WTC11 (cell line): ENCODE results near the gene RPL38. TPM values are rescaled to one million over a fixed set of nuclear protein-coding genes. Genes with fewer than 3 reads are reported as not detected.
A peak's percentile ranks its signal among the peaks of the same experiment; 100 is the strongest.

Source experiments
- ATAC-seq: fragments of 200-7000 bp; cut with Tn5 transposase; 2 replicates; pipeline ENCODE4 v1.10.0; 2021; ENCODE audit warnings: mild to moderate bottlenecking, moderate library complexity
- CTCF ChIA-PET: fragments of 300-600 bp; sonication (Branson Sonifier 250); formaldehyde crosslinking; loops from one replicate; lab custom pipeline; 2021; ENCODE audit warnings: antibody characterized with exemption; lab: Charles Lee
- POLR2A ChIA-PET: fragments of 350-600 bp; sonication (Branson Sonifier 250); formaldehyde crosslinking; loops from one replicate; lab custom pipeline; 2021; ENCODE audit warnings: antibody characterized with exemption; lab: Charles Lee
- DNase-seq: peaks from one replicate; pipeline ENCODE4 v3.0.0; 2021; ENCODE audit warnings: low spot score
- H3K27ac Mint-ChIP-seq: 2 replicates; pipeline ENCODE4 v1.8.0; 2021; ENCODE audit warnings: mixed read lengths
- H3K27me3 Mint-ChIP-seq: 2 replicates; pipeline ENCODE4 v1.8.0; 2021; ENCODE audit warnings: low read depth, mild to moderate bottlenecking, moderate library complexity, mixed read lengths
- H3K36me3 Mint-ChIP-seq: 2 replicates; pipeline ENCODE4 v1.8.0; 2021; ENCODE audit warnings: mixed read lengths
- H3K4me1 Mint-ChIP-seq: 2 replicates; pipeline ENCODE4 v1.8.0; 2022; ENCODE audit warnings: mixed read lengths
- H3K4me3 Mint-ChIP-seq: 2 replicates; pipeline ENCODE4 v1.8.0; 2021; ENCODE audit warnings: mild to moderate bottlenecking, moderate library complexity, mixed read lengths
- H3K9me3 Mint-ChIP-seq: 2 replicates; pipeline ENCODE4 v1.8.0; 2021; ENCODE audit warnings: mixed read lengths
- ATF1 ChIP-seq: sonication (generic); formaldehyde crosslinking; IDR thresholded peaks from 2 replicates; pipeline ENCODE4 v1.8.1; 2023; ENCODE audit warnings: mild to moderate bottlenecking, moderate library complexity, missing genetic modification reagents
- ATF2 ChIP-seq: sonication (generic); formaldehyde crosslinking; IDR thresholded peaks from 2 replicates; pipeline ENCODE4 v1.8.1; 2022; ENCODE audit warnings: low read depth, missing genetic modification reagents, borderline replicate concordance
- CREM ChIP-seq: sonication (generic); formaldehyde crosslinking; IDR thresholded peaks from 2 replicates; pipeline ENCODE4 v1.8.1; 2022; ENCODE audit warnings: mild to moderate bottlenecking, missing genetic modification reagents, moderate library complexity
- EMX1 ChIP-seq: fragments of 250-450 bp; sonication (Bioruptor Pico); IDR thresholded peaks from 2 replicates; pipeline ENCODE4 v1.8.0; 2021; ENCODE audit warnings: mild to moderate bottlenecking
- ERG ChIP-seq: fragments of 250-450 bp; sonication (Bioruptor Pico); IDR thresholded peaks from 2 replicates; pipeline ENCODE4 v1.8.0; 2021; ENCODE audit warnings: mild to moderate bottlenecking
- ETV6 ChIP-seq: sonication (generic); formaldehyde crosslinking; IDR thresholded peaks from 2 replicates; pipeline ENCODE4 v1.8.1; 2022; ENCODE audit warnings: mild to moderate bottlenecking, missing genetic modification reagents
- FOXP4 ChIP-seq: sonication (generic); formaldehyde crosslinking; IDR thresholded peaks from 2 replicates; pipeline ENCODE4 v1.8.0; 2022; ENCODE audit warnings: mild to moderate bottlenecking, missing genetic modification reagents
- GRHL2 ChIP-seq: fragments of 250-450 bp; sonication (Bioruptor Pico); IDR thresholded peaks from 2 replicates; pipeline ENCODE4 v1.8.0; 2022; ENCODE audit warnings: mild to moderate bottlenecking, moderate library complexity; ENCODE audit not compliant: insufficient replicate concordance, severe bottlenecking
- GTF2I ChIP-seq: fragments of 250-450 bp; sonication (Bioruptor Pico); conservative IDR thresholded peaks from 2 replicates; pipeline ENCODE4 v1.4.0; 2021; ENCODE audit warnings: mild to moderate bottlenecking
- MAX ChIP-seq: sonication (generic); formaldehyde crosslinking; IDR thresholded peaks from 2 replicates; pipeline ENCODE4 v1.8.0; 2022; ENCODE audit warnings: mild to moderate bottlenecking, missing genetic modification reagents
- MLX ChIP-seq: sonication (generic); formaldehyde crosslinking; IDR thresholded peaks from 2 replicates; pipeline ENCODE4 v1.8.1; 2023; ENCODE audit warnings: mild to moderate bottlenecking, missing genetic modification reagents, moderate library complexity
- PRRX2 ChIP-seq: fragments of 250-450 bp; sonication (Bioruptor Pico); IDR thresholded peaks from 2 replicates; pipeline ENCODE4 v1.8.0; 2021; ENCODE audit warnings: mild to moderate bottlenecking
- RELA ChIP-seq: sonication (generic); formaldehyde crosslinking; IDR thresholded peaks from 2 replicates; pipeline ENCODE4 v1.8.1; 2022; ENCODE audit warnings: missing genetic modification reagents, mild to moderate bottlenecking, borderline replicate concordance
- SP1 ChIP-seq: sonication (generic); formaldehyde crosslinking; conservative IDR thresholded peaks from 2 replicates; pipeline ENCODE4 v1.8.1; 2022; ENCODE audit warnings: missing genetic modification reagents
- TEAD1 ChIP-seq: sonication (generic); formaldehyde crosslinking; IDR thresholded peaks from 2 replicates; pipeline ENCODE4 v1.8.0; 2022; ENCODE audit warnings: mild to moderate bottlenecking, missing genetic modification reagents
- USF2 ChIP-seq: sonication (generic); formaldehyde crosslinking; IDR thresholded peaks from 2 replicates; pipeline ENCODE4 v1.8.1; 2023; ENCODE audit warnings: mild to moderate bottlenecking, missing genetic modification reagents, moderate library complexity
- ZNF121 ChIP-seq: sonication (generic); formaldehyde crosslinking; IDR thresholded peaks from 2 replicates; pipeline ENCODE4 v1.8.0; 2023; ENCODE audit warnings: missing genetic modification reagents
- ZNF263 ChIP-seq: sonication (generic); formaldehyde crosslinking; IDR thresholded peaks from 2 replicates; pipeline ENCODE4 v1.8.1; 2022; ENCODE audit warnings: low read depth, mild to moderate bottlenecking, moderate library complexity, missing genetic modification reagents
- ZNF396 ChIP-seq: fragments of 250-450 bp; sonication (Bioruptor Pico); IDR thresholded peaks from 2 replicates; pipeline ENCODE4 v1.8.0; 2021; ENCODE audit warnings: mild to moderate bottlenecking, moderate library complexity, borderline replicate concordance
- ZNF423 ChIP-seq: fragments of 250-450 bp; sonication (Bioruptor Pico); IDR thresholded peaks from 2 replicates; pipeline ENCODE4 v2.1.2; 2022; ENCODE audit warnings: mild to moderate bottlenecking, moderate library complexity
- ZNF512 ChIP-seq: sonication (generic); formaldehyde crosslinking; IDR thresholded peaks from 2 replicates; pipeline ENCODE4 v1.8.1; 2022; ENCODE audit warnings: missing genetic modification reagents, borderline replicate concordance
- total RNA-seq: library from RNA; stranded (reverse); gene quantifications from 3 replicates; pipeline ENCODE4 v1.2.3, GENCODE V29; 2021

The RPL38 gene
- total RNA-seq, 1 experiment from 2014 or later = 1,170 TPM

- no peak for TF ChIP-seq ATF2 (CRISPR knock-in tag)
- TF ChIP-seq GRHL2 (CRISPR knock-in tag) = no peak
- TF ChIP-seq ATF1 (CRISPR knock-in tag) = no peak
These were observed 41.1 kb downstream of the RPL38 start (continued) for GRCh38 chr17:74244548-74244947.

- peak overlapping the region; percentile 40; the same call in 1 of the 2 replicates for H3K4me3 Mint-ChIP-seq
- H3K9me3 Mint-ChIP-seq = peaks cover 8% of the 10 kb centered on the region
- DNase-seq (peak; percentile 69), ATAC-seq (peak; percentile 77)
- H3K4me1 Mint-ChIP-seq = peaks cover 19% of the 10 kb centered on the region
- ChIA-PET POLR2A (interaction anchor here (0.9 to 1.7 kb wide), 2 partner anchors 11 to 32 kb away, joined by 5 to 6 read pairs; partner anchors contain the start of gene TTYH2), CTCF (interaction anchor here (0.7 to 3.3 kb wide), 19 partner anchors 8 to 617 kb away, joined by 3 to 24 read pairs (median 6); partner anchors contain the start of genes DNAI2 and TTYH2)
- TF ChIP-seq RELA (CRISPR knock-in tag) = no peak
- TF ChIP-seq ETV6 (CRISPR knock-in tag) = peak; percentile 84
- peak; percentile 33; the same call in 1 of the 2 replicates for TF ChIP-seq FOXP4 (CRISPR knock-in tag)
- TF ChIP-seq EMX1 = 0 out of 2 replicates have a peak, but pooled peaks have one; percentile 24
- TF ChIP-seq ZNF423 (CRISPR knock-in tag) = peak; percentile 100
- TF ChIP-seq ZNF121 = 0 out of 2 replicates have a peak, but pooled peaks have one; percentile 12
- TF ChIP-seq ERG (CRISPR knock-in tag) = 0 out of 2 replicates have a peak, but pooled peaks have one; percentile 47
- TF ChIP-seq ZNF396 = no peak
- TF ChIP-seq ZNF512 (CRISPR knock-in tag) = no peak
- TF ChIP-seq USF2 (CRISPR knock-in tag) = no peak
- TF ChIP-seq SP1 (CRISPR knock-in tag) = peak; percentile 68; the same call in 1 of the 2 replicates
- TF ChIP-seq MAX = peak; percentile 59
- 0 out of 2 replicates have a peak, but pooled peaks have one; percentile 22 for TF ChIP-seq ZNF263 (CRISPR knock-in tag)
- peak; percentile 94; the same call in 1 of the 2 replicates for TF ChIP-seq TEAD1 (CRISPR knock-in tag)
- no peak for TF ChIP-seq MLX (CRISPR knock-in tag)
- peak; percentile 57; the same call in 1 of the 2 replicates for TF ChIP-seq GTF2I (CRISPR knock-in tag)
- 0 out of 2 replicates have a peak, but pooled peaks have one; percentile 28 for TF ChIP-seq CREM
- 0 out of 2 replicates have a peak, but pooled peaks have one; percentile 34 for TF ChIP-seq PRRX2 (CRISPR knock-in tag)
- peaks cover 8% of the 10 kb centered on the region for H3K36me3 Mint-ChIP-seq
- H3K27me3 Mint-ChIP-seq = peaks cover 7% of the 10 kb centered on the region
- H3K27ac Mint-ChIP-seq = no peak overlapping the region
These were observed 41.8 kb downstream of the RPL38 start for GRCh38 chr17:74245145-74245831.
